AG08395 (cell line): ENCODE results near the gene RETN.

Experiments
- DNase-seq: peaks from one replicate; pipeline ENCODE4 v3.0.0; 2012; ENCODE audit warnings: mixed read lengths, low spot score

The RETN gene

GRCh38 chr19:7658219-7658686, 10.6 kb upstream of the RETN start:
- no peak for DNase-seq

DNA sequence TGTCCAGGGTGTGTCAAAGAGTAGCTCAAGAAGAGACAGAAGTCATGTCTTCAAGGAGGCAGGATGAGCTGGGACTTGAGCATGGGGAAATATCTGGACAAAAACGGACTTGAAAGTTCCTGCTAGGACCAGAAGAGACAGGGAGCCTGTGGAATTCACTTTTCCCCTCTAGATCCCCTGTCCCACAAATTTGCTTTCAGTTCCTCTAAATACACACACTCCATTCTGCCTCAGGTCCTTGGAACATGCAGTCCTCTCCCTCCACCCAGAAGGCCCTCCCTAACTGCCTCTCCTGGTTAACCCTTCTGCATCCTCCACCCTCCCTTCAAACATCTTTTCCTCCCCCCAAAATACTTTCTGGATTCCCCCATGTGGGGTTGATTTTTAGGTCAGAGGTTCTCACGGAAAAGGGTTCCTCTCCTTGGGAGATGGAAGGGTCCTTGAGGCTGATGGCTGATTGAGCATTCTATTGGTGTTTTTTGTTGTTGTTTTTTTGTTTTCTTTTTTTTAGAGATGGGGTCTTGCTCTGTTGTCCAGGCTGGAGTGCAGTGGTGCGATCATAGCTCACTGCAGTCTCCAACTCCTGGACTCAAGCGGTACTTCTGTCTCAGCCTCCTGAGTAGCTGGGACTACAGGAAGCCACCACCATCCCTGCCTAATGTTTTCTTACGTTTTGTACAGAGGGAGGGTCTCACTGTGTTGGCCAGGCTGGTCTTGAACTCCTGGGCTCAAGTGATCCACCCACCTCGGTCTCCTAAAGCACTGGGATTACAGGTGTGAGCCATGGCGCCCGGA, 6.9 kb upstream of the RETN start:
- no peak for DNase-seq

DNA sequence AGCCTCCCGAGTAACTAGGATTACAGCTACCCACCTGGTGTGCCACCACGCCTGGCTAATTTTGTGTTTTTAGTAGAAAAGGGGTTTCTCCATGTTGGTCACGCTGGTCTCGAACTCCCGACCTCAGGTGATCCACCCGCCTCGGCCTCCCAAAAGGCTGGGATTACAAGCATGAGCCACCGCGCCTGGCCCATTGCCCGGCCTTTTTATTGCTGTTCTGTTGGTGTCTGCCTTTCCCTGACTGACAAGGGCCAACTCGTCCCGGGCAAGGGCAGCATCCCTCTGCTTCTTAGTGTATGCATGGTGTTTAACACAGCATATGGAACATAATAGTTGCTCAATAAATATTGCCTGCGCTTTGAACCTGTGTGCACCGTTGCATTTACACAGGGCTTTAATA, 6.2 kb upstream of the RETN start:
- DNase-seq, result no peak

DNA sequence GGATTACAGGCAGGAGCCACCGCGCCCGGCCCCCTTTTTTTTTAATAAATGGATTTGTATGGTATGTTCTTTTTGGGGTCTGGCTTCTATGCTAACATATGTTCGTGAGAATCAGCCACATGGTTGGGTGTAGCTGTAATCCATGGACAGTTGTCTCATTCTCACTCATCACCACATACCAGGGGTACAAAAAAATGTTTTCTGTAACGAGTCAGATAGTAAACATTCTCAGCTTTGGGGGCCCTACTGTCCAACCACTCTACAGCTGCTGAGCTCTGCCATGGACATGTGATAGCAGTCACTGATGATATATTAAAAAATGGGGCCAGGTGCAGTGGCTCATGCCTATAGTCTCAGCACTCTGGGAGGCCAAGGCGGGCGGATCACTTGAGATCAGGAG, 5.1 kb upstream of the RETN start:
- no peak for DNase-seq

DNA sequence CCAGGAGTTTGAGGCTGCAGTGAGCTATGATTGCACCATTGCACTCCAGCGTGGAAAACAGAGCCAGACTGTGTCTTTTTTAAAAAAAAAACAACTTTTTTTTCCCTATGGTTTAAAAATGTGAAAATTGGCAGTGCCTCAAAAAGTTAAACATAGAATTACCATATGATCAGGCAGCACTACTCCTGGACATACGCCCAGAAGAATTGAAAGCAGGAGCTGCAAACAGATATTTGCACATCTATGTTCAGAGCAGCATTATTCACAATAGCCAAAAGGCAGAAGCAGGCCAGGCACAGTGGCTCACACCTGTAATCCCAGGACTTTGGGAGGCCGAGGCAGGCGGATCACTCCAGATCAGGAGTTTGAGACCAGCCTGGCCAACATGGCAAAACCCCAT, 3.8 kb upstream of the RETN start:
- no peak for DNase-seq

- DNase-seq, result no peak
Measured at GRCh38 chr19:7669641-7670040, 792 bp downstream of the RETN start.

DNA sequence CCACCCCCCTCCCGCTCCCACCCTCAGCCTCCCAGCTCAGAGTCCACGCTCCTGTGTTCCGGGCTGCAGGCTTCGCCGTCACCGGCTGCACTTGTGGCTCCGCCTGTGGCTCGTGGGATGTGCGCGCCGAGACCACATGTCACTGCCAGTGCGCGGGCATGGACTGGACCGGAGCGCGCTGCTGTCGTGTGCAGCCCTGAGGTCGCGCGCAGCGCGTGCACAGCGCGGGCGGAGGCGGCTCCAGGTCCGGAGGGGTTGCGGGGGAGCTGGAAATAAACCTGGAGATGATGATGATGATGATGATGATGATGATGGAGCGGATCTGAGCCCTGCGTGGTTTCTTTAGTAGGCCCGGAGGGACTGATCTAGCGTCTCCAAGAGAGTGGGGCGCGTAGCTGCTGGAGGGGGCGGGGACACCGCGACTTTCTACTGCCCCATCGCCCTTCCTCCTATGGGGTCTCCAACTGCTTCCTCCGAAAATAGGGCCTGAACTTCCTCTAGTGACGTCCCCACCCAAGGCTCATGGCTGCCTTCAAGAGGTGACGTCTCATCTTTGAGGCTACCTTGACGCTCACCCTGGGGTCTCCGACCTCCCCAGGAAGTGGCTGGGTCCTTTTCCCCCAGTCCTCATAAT, 1.4 kb downstream of the RETN start:
- no peak for DNase-seq

GRCh38 chr19:7670790-7671189, 1.9 kb downstream of the RETN start:
- no peak for DNase-seq

DNA sequence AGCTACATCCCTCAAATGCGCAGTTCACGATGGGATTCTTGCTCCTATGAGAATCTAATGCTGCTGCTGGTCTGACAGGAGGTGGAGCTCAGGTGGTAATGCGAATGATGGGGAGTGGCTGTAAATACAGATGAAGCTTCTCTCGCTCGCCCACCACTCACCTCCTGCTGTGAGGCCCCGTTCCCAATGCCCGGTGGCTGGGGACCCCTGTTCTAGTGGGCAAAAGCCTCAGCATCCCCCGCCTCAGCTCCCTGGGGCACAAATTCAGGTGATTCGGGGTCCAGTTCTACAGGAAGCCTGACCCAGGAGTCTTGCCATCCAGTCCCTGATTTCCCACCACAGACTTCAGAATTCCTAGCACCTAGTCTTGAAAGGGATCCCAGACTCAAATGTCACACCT, 3.7 kb downstream of the RETN start:
- DNase-seq, result no peak

- peak; percentile 87 for DNase-seq
Measured at GRCh38 chr19:7674010-7675005, 5.5 kb downstream of the RETN start.

DNA sequence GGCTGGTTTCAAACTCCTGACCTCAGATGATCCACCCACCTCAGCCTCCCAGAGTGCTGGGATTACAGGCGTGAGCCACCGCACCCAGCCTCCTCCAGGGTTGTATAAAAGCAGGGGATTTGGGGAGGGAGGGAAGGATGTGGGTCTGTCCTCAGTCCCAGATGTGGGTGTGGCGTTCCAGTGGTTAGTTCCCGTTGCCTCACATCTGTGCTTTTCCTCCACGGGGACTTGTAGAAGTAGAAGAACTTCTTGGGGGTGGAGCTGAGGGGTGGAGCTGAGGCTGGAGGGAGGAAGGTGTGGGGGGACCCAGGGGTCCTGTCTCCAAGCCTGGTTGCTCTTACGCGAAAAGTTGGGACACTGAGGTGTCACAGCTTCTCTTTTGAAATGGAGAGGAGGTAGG, 7.5 kb downstream of the RETN start:
- no peak for DNase-seq

- no peak for DNase-seq
Measured at GRCh38 chr19:7676854-7677253, 8.0 kb downstream of the RETN start, which contains the start of gene MCEMP1. TSS of gene MCEMP1 (plus strand) at chr19:7677090. CDS start at chr19:7677121, 31 bp downstream.

GRCh38 chr19:7677669-7678311, 8.9 kb downstream of the RETN start:
- no peak for DNase-seq

DNA sequence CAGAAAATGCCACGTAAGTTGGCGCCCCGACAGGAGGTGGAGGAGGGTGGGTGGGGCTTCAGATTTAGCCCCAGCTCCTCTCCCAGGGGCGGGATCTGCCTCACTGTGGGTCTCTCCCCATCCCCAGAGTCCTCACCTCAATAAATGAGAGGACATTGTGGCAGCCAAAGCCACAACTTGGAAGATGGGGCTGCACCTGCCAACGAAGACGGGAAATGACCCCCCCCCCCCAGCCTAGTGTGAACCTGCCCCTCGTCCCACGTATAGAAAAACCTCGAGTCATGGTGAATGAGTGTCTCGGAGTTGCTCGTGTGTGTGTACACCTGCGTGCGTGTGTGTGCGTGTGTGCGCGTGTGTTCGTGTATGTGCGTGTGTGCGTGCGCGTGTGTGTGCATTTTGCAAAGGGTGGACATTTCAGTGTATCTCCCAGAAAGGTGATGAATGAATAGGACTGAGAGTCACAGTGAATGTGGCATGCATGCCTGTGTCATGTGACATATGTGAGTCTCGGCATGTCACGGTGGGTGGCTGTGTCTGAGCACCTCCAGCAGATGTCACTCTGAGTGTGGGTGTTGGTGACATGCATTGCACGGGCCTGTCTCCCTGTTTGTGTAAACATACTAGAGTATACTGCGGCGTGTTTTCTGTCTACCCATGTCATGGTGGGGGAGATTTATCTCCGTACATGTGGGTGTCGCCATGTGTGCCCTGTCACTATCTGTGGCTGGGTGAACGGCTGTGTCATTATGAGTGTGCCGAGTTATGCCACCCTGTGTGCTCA, 10.3 kb downstream of the RETN start:
- no peak for DNase-seq

DNA sequence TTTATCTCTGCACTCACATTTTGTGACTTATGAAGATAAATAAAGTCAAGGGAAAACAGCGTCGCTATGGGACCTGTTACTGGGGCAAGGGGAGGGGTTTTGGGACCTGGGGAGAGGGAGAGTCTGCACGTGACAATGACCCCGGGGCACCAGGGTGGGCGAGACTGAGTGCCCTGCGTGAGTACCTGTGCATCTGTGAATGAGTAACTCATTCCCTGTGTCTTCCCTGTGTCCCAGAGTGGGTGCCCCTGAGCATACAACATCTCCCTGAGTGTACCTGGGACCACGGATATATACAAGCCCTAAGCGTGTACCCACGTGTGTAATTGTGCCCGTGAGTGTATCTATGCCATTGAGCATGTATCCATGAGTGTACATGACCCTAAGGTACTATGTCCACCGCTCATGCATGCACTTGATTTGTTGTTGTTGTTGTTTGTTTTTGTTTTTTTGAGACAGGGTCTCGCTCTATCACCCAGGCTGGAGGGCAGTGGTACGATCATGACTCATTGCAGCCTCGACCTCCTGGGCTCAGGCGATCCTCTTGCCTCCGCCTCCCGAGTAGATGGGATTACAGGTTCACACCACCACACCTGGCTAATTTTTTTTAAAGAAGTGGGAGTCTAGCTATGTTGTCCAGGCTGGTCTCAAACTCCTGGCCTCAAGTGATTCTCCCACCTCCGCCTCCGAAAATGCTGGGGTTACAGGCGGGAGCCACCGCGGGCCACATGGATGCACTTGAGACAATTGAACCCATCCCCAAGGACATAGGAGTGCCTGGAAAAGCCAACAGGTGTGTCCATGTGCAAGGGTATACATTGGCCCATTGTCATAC, 11.1 kb downstream of the RETN start:
- no peak for DNase-seq

- peak; percentile 95 for DNase-seq
Measured at GRCh38 chr19:7680606-7681339, 11.9 kb downstream of the RETN start, which contains the start of gene TRAPPC5. TSS of gene TRAPPC5 (plus strand) at chr19:7680833. CDS start at chr19:7682254, 1,421 bp downstream.

DNA sequence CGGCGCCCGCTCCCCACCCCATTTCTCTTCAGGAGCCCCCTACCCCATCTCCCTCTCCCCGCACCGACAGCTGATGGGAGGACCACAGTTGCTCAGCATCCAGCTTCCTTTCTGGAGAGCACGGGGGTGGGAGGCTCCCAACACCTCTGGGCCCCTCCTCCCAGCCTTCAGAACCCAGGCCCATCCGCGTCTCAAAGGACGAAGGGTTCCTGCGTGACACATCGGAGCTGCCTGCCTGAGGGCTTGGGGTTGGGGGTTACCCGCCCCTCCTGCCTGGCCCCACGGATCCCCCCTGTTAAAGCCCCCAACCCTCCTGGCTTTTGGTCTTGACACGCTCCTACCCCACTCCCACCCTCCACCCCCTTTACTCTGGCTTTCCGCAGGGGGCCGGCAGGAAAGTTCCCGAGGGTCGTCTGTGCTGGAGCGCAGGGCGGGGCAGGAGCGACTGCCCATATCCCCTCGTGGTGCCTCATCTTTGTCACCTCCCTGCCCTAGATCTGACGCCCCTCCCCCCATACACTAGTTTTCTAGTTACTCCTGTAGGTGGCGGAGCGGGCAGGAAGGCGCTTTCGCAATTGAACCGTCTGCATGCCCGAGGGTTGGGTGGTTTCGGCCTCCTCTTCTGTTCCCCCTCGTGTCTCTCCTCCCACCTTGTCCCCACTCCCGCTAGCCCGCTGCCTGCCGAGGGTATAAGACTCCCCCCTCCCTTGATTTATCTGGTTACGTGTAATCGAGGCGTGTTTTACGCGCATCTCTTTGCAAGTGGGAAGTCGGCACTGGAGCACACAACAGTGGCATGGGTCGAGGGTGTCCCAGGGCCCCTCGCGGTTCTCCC, 12.7 kb downstream of the RETN start:
- peak; percentile 86 for DNase-seq

DNA sequence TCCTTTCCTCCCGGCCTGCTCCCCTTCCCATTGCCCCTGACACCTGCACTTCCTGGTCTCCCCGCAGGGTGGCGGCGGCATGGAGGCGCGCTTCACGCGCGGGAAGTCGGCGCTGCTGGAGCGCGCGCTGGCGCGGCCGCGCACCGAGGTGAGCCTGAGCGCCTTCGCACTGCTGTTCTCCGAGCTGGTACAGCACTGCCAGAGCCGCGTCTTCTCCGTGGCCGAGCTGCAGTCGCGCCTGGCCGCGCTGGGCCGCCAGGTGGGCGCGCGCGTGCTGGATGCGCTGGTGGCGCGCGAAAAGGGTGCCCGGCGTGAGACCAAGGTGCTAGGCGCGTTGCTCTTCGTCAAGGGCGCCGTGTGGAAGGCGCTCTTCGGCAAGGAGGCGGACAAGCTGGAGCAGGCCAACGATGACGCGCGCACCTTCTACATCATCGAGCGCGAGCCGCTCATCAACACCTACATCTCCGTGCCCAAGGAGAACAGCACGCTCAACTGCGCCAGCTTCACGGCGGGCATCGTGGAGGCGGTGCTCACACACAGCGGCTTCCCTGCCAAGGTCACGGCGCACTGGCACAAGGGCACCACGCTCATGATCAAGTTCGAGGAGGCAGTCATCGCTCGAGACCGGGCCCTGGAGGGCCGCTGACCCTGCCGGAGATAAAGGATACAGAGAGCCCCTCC, 13.5 kb downstream of the RETN start:
- no peak for DNase-seq
